Measurements from ENCODE around the gene PC. TPM values are rescaled to one million over a fixed set of nuclear protein-coding genes. Genes with fewer than 3 reads are reported as not detected.

The PC gene
- total and polyA plus RNA-seq, 2 experiments from 2014 or later: 18.3 to 21.7 TPM

- TF ChIP-seq REST (IDR thresholded peaks at IDR 0.05; ENCODE audit: unreplicated experiment): no peak
- no peak for TF ChIP-seq NANOG (IDR thresholded peaks at IDR 0.05; ENCODE audit: borderline replicate concordance)
- no peak for TF ChIP-seq STAT1 (IDR thresholded peaks at IDR 0.05; ENCODE audit: unreplicated experiment)
- no peak for TF ChIP-seq EZH2phosphoT487 (IDR thresholded peaks at IDR 0.05; ENCODE audit: unreplicated experiment)
- TF ChIP-seq CTCF (conservative IDR thresholded peaks at IDR 0.05; ENCODE audit: low read depth in 2 of 2): no peak
- TF ChIP-seq POLR2AphosphoS5 (IDR thresholded peaks at IDR 0.05; ENCODE audit: low read depth): no peak
- no peak for TF ChIP-seq CREB1 (CRISPR knock-in tag; IDR thresholded peaks at IDR 0.05; ENCODE audit: low read depth)
- no peak for TF ChIP-seq ZNF114 (CRISPR knock-in tag; IDR thresholded peaks at IDR 0.05)
- no peak for TF ChIP-seq ETS1 (IDR thresholded peaks at IDR 0.05)
- no peak for TF ChIP-seq ZNF331 (CRISPR knock-in tag; IDR thresholded peaks at IDR 0.05; ENCODE audit: low read depth)
- TF ChIP-seq EZH2 (IDR thresholded peaks at IDR 0.05; ENCODE audit: low read depth, unreplicated experiment): no peak
Measured at GRCh38 chr11:66880496-66881450, 77.4 kb downstream of the PC start (continued).

- H3K27ac ChIP-seq (ENCODE audit: low read depth): no peak overlapping the region
- H3F3A ChIP-seq (replicated peaks; ENCODE audit: low read depth): no peaks in the 10 kb centered on the region
- H3K27me3 ChIP-seq (ENCODE audit: insufficient read depth): no peaks in the 10 kb centered on the region
- H3K4me2 ChIP-seq: no peak overlapping the region
- H3K9me3 Mint-ChIP-seq: no peaks in the 10 kb centered on the region
- no peak overlapping the region for H3K4me3 Mint-ChIP-seq
- no peak overlapping the region; the same call in 1 of the 2 replicates for H3K27ac Mint-ChIP-seq
- peaks cover 10% of the 10 kb centered on the region; the same call in 1 of the 2 replicates for H3K4me1 ChIP-seq (ENCODE audit: insufficient read depth)
- H3K36me3 Mint-ChIP-seq (ENCODE audit: low read depth): no peaks in the 10 kb centered on the region
- no peak overlapping the region for H3K4me3 ChIP-seq
- H4K20me1 ChIP-seq (replicated peaks; ENCODE audit: insufficient read depth): no peaks in the 10 kb centered on the region
- no peaks in the 10 kb centered on the region for H3K79me2 ChIP-seq (replicated peaks; ENCODE audit: insufficient read depth)
- no peaks in the 10 kb centered on the region for H3K36me3 ChIP-seq (ENCODE audit: insufficient read depth)
- ATAC-seq (no peak), DNase-seq (ENCODE audit: low spot score) (no peak)
- H3K4me1 Mint-ChIP-seq: peaks cover 48% of the 10 kb centered on the region
- H3K27me3 Mint-ChIP-seq (ENCODE audit: insufficient read depth, low read depth, poor library complexity): peaks cover 8% of the 10 kb centered on the region
- no peaks in the 10 kb centered on the region for H3K9me2 ChIP-seq (ENCODE audit: insufficient read depth)
- no peak overlapping the region for H2AFZ ChIP-seq
- TF ChIP-seq CREB1 (CRISPR knock-in tag; IDR thresholded peaks at IDR 0.05; ENCODE audit: low read depth): no peak
- TF ChIP-seq ZNF114 (CRISPR knock-in tag; IDR thresholded peaks at IDR 0.05): no peak
- no peak for TF ChIP-seq ETS1 (IDR thresholded peaks at IDR 0.05)
- no peak for TF ChIP-seq REST (IDR thresholded peaks at IDR 0.05; ENCODE audit: unreplicated experiment)
- no peak for TF ChIP-seq JUNB (IDR thresholded peaks at IDR 0.05; ENCODE audit: unreplicated experiment)
- no peak for TF ChIP-seq POLR2AphosphoS5 (IDR thresholded peaks at IDR 0.05; ENCODE audit: low read depth)
Measured at GRCh38 chr11:66879999-66880398, 78.2 kb downstream of the PC start.
